Measurements from ENCODE around the gene CRYBG1.

DNA sequence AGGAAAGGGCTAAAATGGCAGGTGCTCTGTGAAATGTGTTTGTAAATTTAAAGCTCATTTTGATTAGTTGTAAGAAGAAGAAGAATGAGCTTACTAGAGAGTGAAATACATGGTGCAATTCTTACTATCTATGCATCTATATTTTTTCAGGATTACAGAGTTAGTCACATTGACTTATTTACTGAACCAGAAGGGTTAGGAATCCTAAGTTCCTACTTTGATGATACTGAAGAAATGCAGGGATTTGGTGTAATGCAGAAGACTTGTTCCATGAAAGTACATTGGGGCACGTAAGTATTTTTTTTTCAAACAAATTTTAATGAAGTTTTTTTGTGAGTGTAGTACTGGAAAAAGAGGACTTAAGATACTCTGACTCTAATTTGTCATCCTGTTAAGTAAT is 169.5 kb downstream of the CRYBG1 start:
- TF ChIP-seq, protein P1, sequence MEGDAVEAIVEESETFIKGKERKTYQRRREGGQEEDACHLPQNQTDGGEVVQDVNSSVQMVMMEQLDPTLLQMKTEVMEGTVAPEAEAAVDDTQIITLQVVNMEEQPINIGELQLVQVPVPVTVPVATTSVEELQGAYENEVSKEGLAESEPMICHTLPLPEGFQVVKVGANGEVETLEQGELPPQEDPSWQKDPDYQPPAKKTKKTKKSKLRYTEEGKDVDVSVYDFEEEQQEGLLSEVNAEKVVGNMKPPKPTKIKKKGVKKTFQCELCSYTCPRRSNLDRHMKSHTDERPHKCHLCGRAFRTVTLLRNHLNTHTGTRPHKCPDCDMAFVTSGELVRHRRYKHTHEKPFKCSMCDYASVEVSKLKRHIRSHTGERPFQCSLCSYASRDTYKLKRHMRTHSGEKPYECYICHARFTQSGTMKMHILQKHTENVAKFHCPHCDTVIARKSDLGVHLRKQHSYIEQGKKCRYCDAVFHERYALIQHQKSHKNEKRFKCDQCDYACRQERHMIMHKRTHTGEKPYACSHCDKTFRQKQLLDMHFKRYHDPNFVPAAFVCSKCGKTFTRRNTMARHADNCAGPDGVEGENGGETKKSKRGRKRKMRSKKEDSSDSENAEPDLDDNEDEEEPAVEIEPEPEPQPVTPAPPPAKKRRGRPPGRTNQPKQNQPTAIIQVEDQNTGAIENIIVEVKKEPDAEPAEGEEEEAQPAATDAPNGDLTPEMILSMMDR (IDR thresholded peaks at IDR 0.05; ENCODE audit: low read depth, low read length) = no peak
- TF ChIP-seq POLR2A (IDR thresholded peaks at IDR 0.05; ENCODE audit: extremely low read depth, insufficient read length) (no peak), MYC (IDR thresholded peaks at IDR 0.05; ENCODE audit: low read depth, low read length) (no peak)
- TF ChIP-seq, protein P2, sequence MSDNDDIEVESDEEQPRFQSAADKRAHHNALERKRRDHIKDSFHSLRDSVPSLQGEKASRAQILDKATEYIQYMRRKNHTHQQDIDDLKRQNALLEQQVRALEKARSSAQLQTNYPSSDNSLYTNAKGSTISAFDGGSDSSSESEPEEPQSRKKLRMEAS (IDR thresholded peaks at IDR 0.05; ENCODE audit: low read depth, low read length) = no peak
